GM13976 (cell line): ENCODE results near the gene GC.

Source experiments
- DNase-seq: peaks from one replicate; pipeline ENCODE4 v3.0.0; 2012; ENCODE audit warnings: low spot score
- CTCF ChIP-seq: IDR thresholded peaks from 2 replicates; pipeline ENCODE4 v1.5.1; 2012; ENCODE audit warnings: borderline replicate concordance, mild to moderate bottlenecking; ENCODE audit not compliant: insufficient read depth; ENCODE audit errors: extremely low read depth, missing control alignments, control extremely low read depth
- in situ Hi-C: fragments of 300-500 bp; cut with MboI; formaldehyde crosslinking; loops from one replicate; pipeline ENCODE4 v1.12.0; 2022; ENCODE audit warnings: low sequenced_read_pairs, mixed read lengths, inconsistent platforms; ENCODE audit not compliant: unreplicated experiment

Gene GC

GRCh38 chr4:71783972-71784371 is at the start of gene GC:
Gene GC, minus strand, starts transcription at chr4:71784079. Its CDS starts 61 bp downstream, at chr4:71784018.
- no peak for DNase-seq
- in situ Hi-C loops = no loop called here
- no peak for TF ChIP-seq CTCF

GRCh38 chr4:71833232-71833900 is 49.5 kb upstream of the GC start:
- in situ Hi-C loops = no loop called here
- TF ChIP-seq CTCF = no peak
- DNase-seq = no peak

- in situ Hi-C loops = no loop called here
- TF ChIP-seq CTCF = no peak
- no peak for DNase-seq
These were observed 48.2 kb upstream of the GC start for GRCh38 chr4:71832049-71832448.

GRCh38 chr4:71830497-71831190 is 46.8 kb upstream of the GC start:
- TF ChIP-seq CTCF = no peak
- DNase-seq = no peak
- in situ Hi-C loops = no loop called here

- in situ Hi-C loops = no loop called here
- no peak for TF ChIP-seq CTCF
- DNase-seq = no peak
These were observed 44.6 kb upstream of the GC start for GRCh38 chr4:71828470-71828869.

GRCh38 chr4:71827826-71828225 is 43.9 kb upstream of the GC start:
- in situ Hi-C loops = no loop called here

More at GRCh38 chr4:71827826-71828225, 43.9 kb upstream of the GC start:
- DNase-seq = no peak
- TF ChIP-seq CTCF = no peak
